Adrenal gland (tissue), 12 donors: Measurements from ENCODE around the gene ERI3. TPM values are rescaled to one million over a fixed set of nuclear protein-coding genes. Genes with fewer than 3 reads are reported as not detected.
A peak's percentile ranks its signal among the peaks of the same experiment; 100 is the strongest.

ENCODE experiments used
- DNase-seq, 7 donors: peaks; one replicate each; pipeline ENCODE4 v3.0.0-alpha.2; 2019 to 2020
- H3K27ac ChIP-seq, 5 donors: fragments of 200-600 bp; sonication (generic) in 4 of 5; 1 replicate in 3 of 5; 2 replicates in 2 of 5; pipeline versions ENCODE4 v1.5.1 to v1.8.0; 2016 to 2020; ENCODE audit warnings: mild to moderate bottlenecking in 1 of 5
- H3K27me3 ChIP-seq: fragments of 200-600 bp; 2 replicates; pipeline ENCODE4 v1.8.0; 2021
- H3K36me3 ChIP-seq, 2 donors: fragments of 200-600 bp; replicated peaks in 1 of 2; 1 replicate in 1 of 2; 2 replicates in 1 of 2; pipeline versions ENCODE4 v1.5.1 to v1.8.0; 2018 to 2022
- H3K4me1 ChIP-seq, 2 donors: fragments of 200-600 bp; replicated peaks in 1 of 2; 1 replicate in 1 of 2; 2 replicates in 1 of 2; pipeline versions ENCODE4 v1.5.1 to v1.8.0; 2018 to 2021
- H3K4me3 ChIP-seq, 4 donors: fragments of 200-600 bp; sonication (generic) in 3 of 4; one replicate each; pipeline ENCODE4 v1.5.1; 2016 to 2018
- H3K9me3 ChIP-seq, 3 donors: fragments of 200-600 bp; sonication (generic) in 1 of 3; replicated peaks in 1 of 3; 1 replicate in 2 of 3; 2 replicates in 1 of 3; pipeline versions ENCODE4 v1.5.1 to v1.8.0; 2016 to 2021
- POLR2A ChIP-seq, 2 donors: fragments of 450-650 bp; IDR thresholded peaks; one replicate each; pipeline ENCODE4 v1.6.1; 2017; ENCODE audit warnings: antibody characterized with exemption in 2 of 2, mild to moderate bottlenecking in 2 of 2, moderate library complexity in 1 of 2
- WGBS, 4 donors: extraction: QIAGEN DNeasy Blood & Tissue Kit in 2 of 4; methylation state at CpG; one replicate each; pipeline versions ENCODE4 v1.1.5 to v1.1.7; 2013 to 2017; 5-methylcytosine and 5-hydroxymethylcytosine counted together
- intact Hi-C, 2 donors: fragments of 100-400 bp; cut with DNase I; formaldehyde crosslinking; loops; one replicate each; pipeline versions ENCODE4 v1.14.1 to v1.15.0; 2022 to 2023
- polyA plus RNA-seq, 3 donors: library from polyadenylated mRNA; stranded (reverse); fragments of 200-250 nt in 2 of 3; fragments of 350-450 nt in 1 of 3; fragmentation: Illumina TruSeq in 1 of 3; extraction: RNeasy Lipid Tissue Mini Kit (QIAGEN cat#74804) in 1 of 3; gene quantifications; one replicate each; pipeline ENCODE4 v1.2.3, GENCODE V29; 2013 to 2014
- total RNA-seq, 9 donors: library from RNA; depleted of rRNA in 4 of 9; stranded (reverse); fragments of >200 nt in 4 of 9; fragments of 120-200 nt in 1 of 9; fragmentation: NEBNext Ultra II Directional in 1 of 9; extraction: Animal tissue kit (Norgen Biotek cat#: 25700) in 1 of 9; gene quantifications; one replicate each; pipeline versions ENCODE4 v1.1.0 to v1.2.4, GENCODE V29; 2013 to 2023
- TF ChIP-seq, protein P1 (sequence below), 6 experiments: fragments of 450-650 bp in 4 of 6; fragments of 200-600 bp in 2 of 6; sonication (generic) in 1 of 6; IDR thresholded peaks; 1 replicate in 5 of 6; 2 replicates in 1 of 6; pipeline versions ENCODE4 v1.5.1 to v1.8.0; 2016 to 2021; ENCODE audit warnings: antibody characterized with exemption in 6 of 6, mild to moderate bottlenecking in 2 of 6, moderate library complexity in 1 of 6
- donor health status: healthy with polysubstance abuse.
- donor health status: Bipolar disorder and iron deficiency.
- donor health status: DM: yes; HTN: yes; CAD: no.
- donor health status: DM: no; HTN: no; CAD: no.
- donor health status: DM: no; HTN: no; CAD: no.
- donor health status: DM: yes; HTN: yes; CAD: no.

The ERI3 gene
- total and polyA plus RNA-seq, 12 donors, result 33.8 to 68.4 (median 46.7) TPM

- Histone ChIP-seq H3K36me3 (peaks cover 0 to 19% of the 10 kb centered on the region in 2 donors), H3K4me1 (peaks cover 0 to 4% of the 10 kb centered on the region in 2 donors), H3K4me3 (no peak overlapping the region), H3K9me3 (no peaks in the 10 kb centered on the region), H3K27me3 (no peaks in the 10 kb centered on the region), H3K27ac (no peak overlapping the region)
- TF ChIP-seq, protein P1, sequence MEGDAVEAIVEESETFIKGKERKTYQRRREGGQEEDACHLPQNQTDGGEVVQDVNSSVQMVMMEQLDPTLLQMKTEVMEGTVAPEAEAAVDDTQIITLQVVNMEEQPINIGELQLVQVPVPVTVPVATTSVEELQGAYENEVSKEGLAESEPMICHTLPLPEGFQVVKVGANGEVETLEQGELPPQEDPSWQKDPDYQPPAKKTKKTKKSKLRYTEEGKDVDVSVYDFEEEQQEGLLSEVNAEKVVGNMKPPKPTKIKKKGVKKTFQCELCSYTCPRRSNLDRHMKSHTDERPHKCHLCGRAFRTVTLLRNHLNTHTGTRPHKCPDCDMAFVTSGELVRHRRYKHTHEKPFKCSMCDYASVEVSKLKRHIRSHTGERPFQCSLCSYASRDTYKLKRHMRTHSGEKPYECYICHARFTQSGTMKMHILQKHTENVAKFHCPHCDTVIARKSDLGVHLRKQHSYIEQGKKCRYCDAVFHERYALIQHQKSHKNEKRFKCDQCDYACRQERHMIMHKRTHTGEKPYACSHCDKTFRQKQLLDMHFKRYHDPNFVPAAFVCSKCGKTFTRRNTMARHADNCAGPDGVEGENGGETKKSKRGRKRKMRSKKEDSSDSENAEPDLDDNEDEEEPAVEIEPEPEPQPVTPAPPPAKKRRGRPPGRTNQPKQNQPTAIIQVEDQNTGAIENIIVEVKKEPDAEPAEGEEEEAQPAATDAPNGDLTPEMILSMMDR (IDR thresholded peaks at IDR 0.05), result no peak
- TF ChIP-seq POLR2A (IDR thresholded peaks at IDR 0.05), result no peak
- intact Hi-C loops, result no loop called here
- 85 to 95% (median 93%) methylated on average over 2 of the region's 2 CpGs for WGBS, 4 donors
- DNase-seq, result no peak
Measured at GRCh38 chr1:44297695-44298400, 57.2 kb downstream of the ERI3 start.

GRCh38 chr1:44296806-44297205, 58.3 kb downstream of the ERI3 start:
- H3K27ac ChIP-seq, result no peak overlapping the region
- 84 to 92% (median 86%) methylated on average over 7 of the region's 7 CpGs for WGBS, 4 donors
- H3K4me3 ChIP-seq, result no peak overlapping the region
- peaks cover 0 to 19% of the 10 kb centered on the region in 2 donors for H3K36me3 ChIP-seq
- intact Hi-C loops, result no loop called here
- H3K27me3 ChIP-seq, result no peaks in the 10 kb centered on the region
- H3K9me3 ChIP-seq, result no peaks in the 10 kb centered on the region
- TF ChIP-seq, protein P1 (IDR thresholded peaks at IDR 0.05), result no peak
- TF ChIP-seq POLR2A (IDR thresholded peaks at IDR 0.05), result no peak
- no peak for DNase-seq
- H3K4me1 ChIP-seq, result peaks cover 0 to 4% of the 10 kb centered on the region in 2 donors

- intact Hi-C loops, result no loop called here
- WGBS, 4 donors, result 89 to 93% (median 91%) methylated on average over 5 to 6 of the region's 6 CpGs
- Histone ChIP-seq H3K27ac (no peak overlapping the region), H3K4me1 (peaks cover 0 to 4% of the 10 kb centered on the region in 2 donors), H3K9me3 (no peaks in the 10 kb centered on the region), H3K4me3 (no peak overlapping the region), H3K36me3 (peaks cover 0 to 16% of the 10 kb centered on the region in 2 donors), H3K27me3 (no peaks in the 10 kb centered on the region)
- no peak for DNase-seq
- TF ChIP-seq POLR2A (IDR thresholded peaks at IDR 0.05), result no peak
- TF ChIP-seq, protein P1 (IDR thresholded peaks at IDR 0.05), result no peak
Measured at GRCh38 chr1:44296086-44296485, 59.0 kb downstream of the ERI3 start.

DNA sequence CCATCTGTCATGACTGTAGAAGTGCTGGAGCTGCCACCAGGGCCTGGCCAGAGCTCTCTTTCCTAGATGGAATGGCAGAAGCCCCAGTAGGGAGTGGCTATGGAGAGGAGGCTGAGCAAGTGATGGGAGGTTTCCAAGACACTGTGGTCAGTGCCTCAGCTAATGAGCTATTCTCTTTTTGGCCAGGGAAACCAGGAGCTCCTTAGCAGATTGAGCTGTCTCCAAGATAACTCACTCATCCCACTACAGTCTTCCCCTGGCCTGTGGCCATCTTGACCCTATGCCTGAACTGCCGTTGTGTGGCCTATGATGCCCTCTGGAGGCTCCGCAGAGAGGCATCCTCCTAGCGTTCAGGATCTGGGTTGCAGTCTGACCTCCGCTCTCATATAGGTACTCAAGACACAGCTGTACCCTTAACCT, 60.5 kb downstream of the ERI3 start:
- TF ChIP-seq, protein P1 (IDR thresholded peaks at IDR 0.05), result peak in 4 of 6 experiments; percentile 17 to 33 (median 30)
- no peak for TF ChIP-seq POLR2A (IDR thresholded peaks at IDR 0.05)
- intact Hi-C loops, result no loop called here
- DNase-seq, result peak in 6 of 7 donors; percentile 19 to 68 (median 38)

More for the DNA sequence above, 60.5 kb downstream of the ERI3 start:
- peaks cover 0 to 15% of the 10 kb centered on the region in 2 donors for H3K36me3 ChIP-seq
- no peak overlapping the region for H3K27ac ChIP-seq
- no peak overlapping the region for H3K4me3 ChIP-seq
- 65 to 81% (median 75%) methylated on average over 2 to 4 of the region's 4 CpGs for WGBS, 4 donors
- no peaks in the 10 kb centered on the region for H3K27me3 ChIP-seq
- H3K4me1 ChIP-seq, result peaks cover 0 to 4% of the 10 kb centered on the region in 2 donors
- no peaks in the 10 kb centered on the region for H3K9me3 ChIP-seq
